ENCODE data around the gene NT5C. TPM values are rescaled to one million over a fixed set of nuclear protein-coding genes. Genes with fewer than 3 reads are reported as not detected.
A peak's percentile ranks its signal among the peaks of the same experiment; 100 is the strongest.
"Not testable (repeated sequence)": the region's sequence is repeated elsewhere in the genome, so short reads cannot be mapped to it uniquely, and the experiment has no call there.

Gene NT5C
- total RNA-seq, 1 donor: 48.1 TPM

- H3K4me1 ChIP-seq (ENCODE audit: insufficient read depth, low read length): peaks cover 9% of the 10 kb centered on the region
- H3K79me2 ChIP-seq (ENCODE audit: insufficient read depth, low read length): peaks cover 2% of the 10 kb centered on the region
- peaks cover 17% of the 10 kb centered on the region for H3K36me3 ChIP-seq (ENCODE audit: insufficient read depth, low read length)
Observed at GRCh38 chr17:75163074-75163473, 31.5 kb upstream of the NT5C start.

GRCh38 chr17:75160211-75160610 lies 28.7 kb upstream of the NT5C start:
- peaks cover 9% of the 10 kb centered on the region for H3K4me1 ChIP-seq (ENCODE audit: insufficient read depth, low read length)
- H3K9me3 ChIP-seq (ENCODE audit: low read depth, low read length): no peaks in the 10 kb centered on the region
- H3K79me2 ChIP-seq (ENCODE audit: insufficient read depth, low read length): no peaks in the 10 kb centered on the region
- DNase-seq (ENCODE audit: insufficient read length, low spot score, missing footprints): peak; percentile 58
- no peaks in the 10 kb centered on the region for H3K27me3 ChIP-seq (ENCODE audit: insufficient read depth, low read length)
- no peak overlapping the region for H3K4me2 ChIP-seq (ENCODE audit: insufficient read depth, low read length)
- no peak for TF ChIP-seq CTCF (IDR thresholded peaks at IDR 0.05; ENCODE audit: extremely low read depth, low read depth, low read length)
- no peak overlapping the region for H3K27ac ChIP-seq (ENCODE audit: low read depth, low read length)
- no peak overlapping the region for H2AFZ ChIP-seq (ENCODE audit: low read length)
- H3K36me3 ChIP-seq (ENCODE audit: insufficient read depth, low read length): no peaks in the 10 kb centered on the region
- no peaks in the 10 kb centered on the region for H4K20me1 ChIP-seq (ENCODE audit: insufficient read depth, low read length)
- H3K4me3 ChIP-seq (ENCODE audit: insufficient read depth, low read length): no peak overlapping the region

More at GRCh38 chr17:75163074-75163473, 31.5 kb upstream of the NT5C start:
- DNase-seq (ENCODE audit: insufficient read length, low spot score, missing footprints): no peak
- Histone ChIP-seq H4K20me1 (ENCODE audit: insufficient read depth, low read length) (no peaks in the 10 kb centered on the region), H3K9me3 (ENCODE audit: low read depth, low read length) (no peaks in the 10 kb centered on the region), H3K4me3 (ENCODE audit: insufficient read depth, low read length) (no peak overlapping the region), H3K27ac (ENCODE audit: low read depth, low read length) (no peak overlapping the region), H2AFZ (ENCODE audit: low read length) (no peak overlapping the region), H3K27me3 (ENCODE audit: insufficient read depth, low read length) (no peaks in the 10 kb centered on the region), H3K4me2 (ENCODE audit: insufficient read depth, low read length) (no peak overlapping the region)
- TF ChIP-seq CTCF (IDR thresholded peaks at IDR 0.05; ENCODE audit: extremely low read depth, low read depth, low read length): no peak

GRCh38 chr17:75159196-75160031 lies 27.9 kb upstream of the NT5C start:
- H3K36me3 ChIP-seq (ENCODE audit: insufficient read depth, low read length): no peaks in the 10 kb centered on the region
- H3K4me2 ChIP-seq (ENCODE audit: insufficient read depth, low read length): no peak overlapping the region
- no peaks in the 10 kb centered on the region for H3K9me3 ChIP-seq (ENCODE audit: low read depth, low read length)
- no peak for TF ChIP-seq CTCF (IDR thresholded peaks at IDR 0.05; ENCODE audit: extremely low read depth, low read depth, low read length)
- H4K20me1 ChIP-seq (ENCODE audit: insufficient read depth, low read length): no peaks in the 10 kb centered on the region
- no peaks in the 10 kb centered on the region for H3K27me3 ChIP-seq (ENCODE audit: insufficient read depth, low read length)
- H3K27ac ChIP-seq (ENCODE audit: low read depth, low read length): peak overlapping the region; percentile 51
- peaks cover 14% of the 10 kb centered on the region for H3K4me1 ChIP-seq (ENCODE audit: insufficient read depth, low read length)
- peak; percentile 63 for DNase-seq (ENCODE audit: insufficient read length, low spot score, missing footprints)
- H2AFZ ChIP-seq (ENCODE audit: low read length): no peak overlapping the region
- no peaks in the 10 kb centered on the region for H3K79me2 ChIP-seq (ENCODE audit: insufficient read depth, low read length)
- H3K4me3 ChIP-seq (ENCODE audit: insufficient read depth, low read length): no peak overlapping the region

GRCh38 chr17:75158480-75158879 lies 26.9 kb upstream of the NT5C start:
- H3K27ac ChIP-seq (ENCODE audit: low read depth, low read length); DNase-seq (ENCODE audit: insufficient read length, low spot score, missing footprints): not testable (repeated sequence)

More at GRCh38 chr17:75158480-75158879, 26.9 kb upstream of the NT5C start:
- not testable (repeated sequence) for H3K9me3 ChIP-seq (ENCODE audit: low read depth, low read length); H2AFZ ChIP-seq (ENCODE audit: low read length); H3K4me3 ChIP-seq (ENCODE audit: insufficient read depth, low read length); H3K4me2 ChIP-seq (ENCODE audit: insufficient read depth, low read length); H3K36me3 ChIP-seq (ENCODE audit: insufficient read depth, low read length); H3K79me2 ChIP-seq (ENCODE audit: insufficient read depth, low read length); H3K27me3 ChIP-seq (ENCODE audit: insufficient read depth, low read length); H4K20me1 ChIP-seq (ENCODE audit: insufficient read depth, low read length)
- H3K4me1 ChIP-seq (ENCODE audit: insufficient read depth, low read length): peaks cover 14% of the 10 kb centered on the region
